Endothelial cell of umbilical vein (primary cell): ENCODE results near the gene MPST. TPM values are rescaled to one million over a fixed set of nuclear protein-coding genes. Genes with fewer than 3 reads are reported as not detected.

Experiments used
- BruUV-seq: library from RNA; stranded (reverse); fragments of 400-500 nt; replicated peaks from 2 replicates; lab custom pipeline; 2021; lab: Mats Ljungman, UMichigan
- CTCF ChIA-PET: fragments of 300-600, 350-600 bp; sonication (Branson Sonifier 250); formaldehyde crosslinking; loops from one replicate; lab custom pipeline; 2021; ENCODE audit warnings: antibody characterized with exemption, inconsistent platforms; lab: Charles Lee
- POLR2A ChIA-PET: fragments of 300-600, 350-600 bp; sonication (Branson Sonifier 250); formaldehyde crosslinking; loops from one replicate; lab custom pipeline; 2021; ENCODE audit warnings: antibody characterized with exemption, inconsistent platforms; lab: Charles Lee
- DNase-seq: peaks from one replicate; pipeline ENCODE4 v3.0.0-alpha.2; 2011; ENCODE audit warnings: low read depth, low spot score
- FAIRE-seq: peaks from 2 replicates; lab custom pipeline; 2011; peaks lifted over from hg19 to GRCh38; lab: Jason Lieb, UNC
- H2AFZ ChIP-seq: 2 replicates; pipeline ENCODE4 v1.6.0; 2012; ENCODE audit warnings: low read depth, low read length, control low read depth, inconsistent platforms
- H3K27ac ChIP-seq: 2 replicates; pipeline ENCODE4 v1.5.1; 2011; ENCODE audit warnings: low read depth, mild to moderate bottlenecking, control low read depth, low read length, moderate library complexity; ENCODE audit not compliant: insufficient read depth
- H3K27me3 ChIP-seq, 2 experiments: 2 replicates each; pipeline versions ENCODE4 v1.6.0 to v1.6.1; 2011; ENCODE audit warnings: low read length in 2 of 2, mixed read lengths in 1 of 2; ENCODE audit not compliant: control insufficient read depth in 2 of 2, insufficient read depth in 2 of 2
- H3K36me3 ChIP-seq, 2 experiments: 2 replicates in 1 of 2; 3 replicates in 1 of 2; pipeline ENCODE4 v1.5.1; 2011; ENCODE audit warnings: low read length in 2 of 2, mild to moderate bottlenecking in 1 of 2, moderate library complexity in 1 of 2; ENCODE audit not compliant: control insufficient read depth in 2 of 2, insufficient read depth in 2 of 2; ENCODE audit errors: extremely low read depth in 1 of 2
- H3K4me1 ChIP-seq: 3 replicates; pipeline ENCODE4 v1.5.1; 2011; ENCODE audit warnings: mild to moderate bottlenecking, low read length; ENCODE audit not compliant: control insufficient read depth, insufficient read depth; ENCODE audit errors: extremely low read depth
- H3K4me2 ChIP-seq: 2 replicates; pipeline ENCODE4 v1.6.1; 2011; ENCODE audit warnings: low read length, control low read depth, mixed read lengths; ENCODE audit not compliant: insufficient read depth
- H3K4me3 ChIP-seq, 3 experiments: fragments of 200-600 bp in 1 of 3; sonication (generic), shearing (Covaris generic) in 1 of 3; replicated peaks in 1 of 3; 2 replicates each; pipeline ENCODE4 v1.5.1; 2011 to 2016; ENCODE audit warnings: control low read depth in 3 of 3, low read length in 3 of 3, mild to moderate bottlenecking in 2 of 3, inconsistent platforms in 1 of 3, low read depth in 1 of 3, moderate library complexity in 1 of 3; ENCODE audit not compliant: insufficient read depth in 1 of 3
- H3K79me2 ChIP-seq: 2 replicates; pipeline ENCODE4 v1.6.0; 2012; ENCODE audit warnings: low read length, inconsistent platforms; ENCODE audit not compliant: control insufficient read depth, insufficient read depth
- H3K9ac ChIP-seq: replicated peaks from 2 replicates; pipeline ENCODE3; 2011; ENCODE audit warnings: low read length, control low read depth; ENCODE audit not compliant: insufficient read depth; ENCODE audit errors: extremely low read depth
- H3K9me1 ChIP-seq: replicated peaks from 3 replicates; pipeline ENCODE4 v1.6.0; 2011; ENCODE audit warnings: mild to moderate bottlenecking, low read length; ENCODE audit not compliant: control insufficient read depth, insufficient read depth; ENCODE audit errors: extremely low read depth
- H3K9me3 ChIP-seq: replicated peaks from 2 replicates; pipeline ENCODE4 v1.5.1; 2012; ENCODE audit warnings: low read length, inconsistent platforms; ENCODE audit not compliant: control insufficient read depth, insufficient read depth
- H4K20me1 ChIP-seq: replicated peaks from 2 replicates; pipeline ENCODE3; 2011; ENCODE audit warnings: mild to moderate bottlenecking, low read length; ENCODE audit not compliant: control insufficient read depth, insufficient read depth; ENCODE audit errors: extremely low read depth
- EZH2 ChIP-seq: IDR thresholded peaks from 2 replicates; pipeline ENCODE4 v1.6.1; 2012; ENCODE audit warnings: borderline replicate concordance, low read depth, mild to moderate bottlenecking, moderate library complexity, low read length, inconsistent platforms; ENCODE audit not compliant: severe bottlenecking
- FOS ChIP-seq: IDR thresholded peaks from 2 replicates; pipeline ENCODE4 v1.6.1; 2011; ENCODE audit warnings: mild to moderate bottlenecking, low read length, moderate library complexity, borderline replicate concordance; ENCODE audit not compliant: insufficient read depth
- GATA2 ChIP-seq: IDR thresholded peaks from 2 replicates; pipeline ENCODE4 v1.7.0; 2011; ENCODE audit warnings: low read depth, mild to moderate bottlenecking, moderate library complexity, mixed read lengths, low read length; ENCODE audit not compliant: insufficient read length, insufficient read depth
- JUN ChIP-seq: IDR thresholded peaks from 2 replicates; pipeline ENCODE4 v1.6.1; 2011; ENCODE audit warnings: borderline replicate concordance, low read depth; ENCODE audit not compliant: insufficient read length, insufficient read depth
- MAX ChIP-seq: IDR thresholded peaks from 2 replicates; pipeline ENCODE4 v1.6.1; 2011; ENCODE audit not compliant: insufficient read depth, insufficient read length
- MYC ChIP-seq: IDR thresholded peaks from one replicate; pipeline ENCODE4 v1.6.1; 2011; ENCODE audit warnings: mild to moderate bottlenecking, low read depth, low read length
- POLR2A ChIP-seq: IDR thresholded peaks from 2 replicates; pipeline ENCODE4 v1.6.1; 2012; ENCODE audit warnings: low read depth, mild to moderate bottlenecking, control low read depth, low read length
- POLR2AphosphoS5 ChIP-seq: IDR thresholded peaks from 2 replicates; pipeline ENCODE4 v1.6.1; 2012; ENCODE audit warnings: low read depth, mild to moderate bottlenecking, control low read depth, low read length, moderate library complexity; ENCODE audit not compliant: insufficient read depth
- dilution Hi-C: fragments of 300-500 bp; cut with MboI; formaldehyde crosslinking; loops from one replicate; pipeline ENCODE4 v1.15.0; 2019; ENCODE audit warnings: low sequenced_read_pairs; ENCODE audit not compliant: extremely low pct_ligation_motif_present
- intact Hi-C: fragments of 100-400 bp; cut with micrococcal nuclease; formaldehyde crosslinking; loops from one replicate; pipeline ENCODE4 v1.10.0; 2022
- polyA plus RNA-seq, 4 experiments: library from polyadenylated mRNA; depleted of rRNA in 3 of 4; stranded (reverse) in 3 of 4; unstranded in 1 of 4; fragments of >200 nt; gene quantifications; 2 replicates each; pipeline versions ENCODE4 v1.2.1 to v1.2.3, GENCODE V29; 2011 to 2012; ENCODE audit warnings: missing spikeins in 1 of 4
- total RNA-seq: library from RNA; stranded (reverse); gene quantifications from 2 replicates; pipeline ENCODE4 v1.2.3, GENCODE V29; 2021
- TF ChIP-seq, protein P1 (sequence below), 2 donors: IDR thresholded peaks; 1 replicate in 1 of 2; 2 replicates in 1 of 2; pipeline ENCODE4 v1.5.1; 2011; ENCODE audit warnings: low read length in 2 of 2, mild to moderate bottlenecking in 2 of 2, moderate library complexity in 2 of 2, control low read depth in 1 of 2, inconsistent platforms in 1 of 2, low read depth in 1 of 2; ENCODE audit not compliant: insufficient read depth in 1 of 2; ENCODE audit errors: extremely low read depth in 1 of 2

Gene MPST
- total and polyA plus RNA-seq, 2 donors (not counting 3 experiments of a cell fraction or from before 2014, with no cell fraction given) = 93.2 to 124 TPM

DNA sequence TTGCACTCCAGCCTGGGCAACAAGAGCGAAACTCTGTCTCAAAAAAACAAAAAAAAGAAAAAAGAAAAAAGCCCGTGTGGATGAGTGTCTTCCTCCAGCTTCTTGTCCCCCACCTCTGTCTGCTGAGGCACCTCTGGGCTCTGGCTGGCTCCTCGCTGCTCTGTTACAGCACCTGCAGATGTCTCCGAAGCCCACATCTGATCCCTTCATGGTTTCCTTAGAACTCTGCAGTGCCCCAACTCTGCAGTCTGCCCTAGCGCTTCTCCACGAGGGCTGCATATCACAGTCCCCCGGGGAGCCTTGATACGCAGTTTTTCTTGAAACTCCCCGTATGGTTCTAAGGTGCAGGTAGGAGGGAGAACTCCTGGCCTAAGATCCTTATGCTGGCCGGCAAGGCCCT lies 47.9 kb downstream of the MPST start:
- ChIA-PET CTCF (no interaction called here), POLR2A (no interaction called here)
- TF ChIP-seq GATA2 (no peak), JUN (no peak), FOS (no peak), EZH2 (no peak), POLR2A (no peak), MAX (no peak), MYC (no peak), POLR2AphosphoS5 (no peak)
- TF ChIP-seq, protein P1, sequence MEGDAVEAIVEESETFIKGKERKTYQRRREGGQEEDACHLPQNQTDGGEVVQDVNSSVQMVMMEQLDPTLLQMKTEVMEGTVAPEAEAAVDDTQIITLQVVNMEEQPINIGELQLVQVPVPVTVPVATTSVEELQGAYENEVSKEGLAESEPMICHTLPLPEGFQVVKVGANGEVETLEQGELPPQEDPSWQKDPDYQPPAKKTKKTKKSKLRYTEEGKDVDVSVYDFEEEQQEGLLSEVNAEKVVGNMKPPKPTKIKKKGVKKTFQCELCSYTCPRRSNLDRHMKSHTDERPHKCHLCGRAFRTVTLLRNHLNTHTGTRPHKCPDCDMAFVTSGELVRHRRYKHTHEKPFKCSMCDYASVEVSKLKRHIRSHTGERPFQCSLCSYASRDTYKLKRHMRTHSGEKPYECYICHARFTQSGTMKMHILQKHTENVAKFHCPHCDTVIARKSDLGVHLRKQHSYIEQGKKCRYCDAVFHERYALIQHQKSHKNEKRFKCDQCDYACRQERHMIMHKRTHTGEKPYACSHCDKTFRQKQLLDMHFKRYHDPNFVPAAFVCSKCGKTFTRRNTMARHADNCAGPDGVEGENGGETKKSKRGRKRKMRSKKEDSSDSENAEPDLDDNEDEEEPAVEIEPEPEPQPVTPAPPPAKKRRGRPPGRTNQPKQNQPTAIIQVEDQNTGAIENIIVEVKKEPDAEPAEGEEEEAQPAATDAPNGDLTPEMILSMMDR (IDR thresholded peaks at IDR 0.05; ENCODE audit: extremely low read depth in 1 of 2, insufficient read depth in 1 of 2, low read depth in 1 of 2, low read length in 2 of 2) = no peak
- no peaks in the 10 kb centered on the region for H3K36me3 ChIP-seq
- no peak overlapping the region for H3K27ac ChIP-seq
- no peaks in the 10 kb centered on the region for H3K9me3 ChIP-seq
- BruUV-seq = no TSS peak
- DNase-seq (no peak), FAIRE-seq (no peak)
- H3K9me1 ChIP-seq = no peaks in the 10 kb centered on the region
- H3K79me2 ChIP-seq = no peaks in the 10 kb centered on the region
- dilution Hi-C loops = no loop called here
- no peaks in the 10 kb centered on the region for H4K20me1 ChIP-seq
- H3K4me1 ChIP-seq = no peaks in the 10 kb centered on the region
- H3K4me3 ChIP-seq = no peak overlapping the region
- no peak overlapping the region for H3K4me2 ChIP-seq
- H3K27me3 ChIP-seq = peaks cover 14 to 15% of the 10 kb centered on the region in 2 experiments
- H3K9ac ChIP-seq = no peak overlapping the region
- intact Hi-C loops = no loop called here
- no peak overlapping the region for H2AFZ ChIP-seq
